Effector memory CD4-positive, alpha-beta T cell (primary cell): ENCODE measurements around the gene ZMIZ1.
"Not testable (repeated sequence)": the region's sequence is repeated elsewhere in the genome, so short reads cannot be mapped to it uniquely, and the experiment has no call there.

ENCODE experiments used
- DNase-seq, 3 donors: peaks; one replicate each; pipeline ENCODE4 v3.0.0-alpha.2; 2020
- H3K27ac ChIP-seq: 2 replicates; pipeline ENCODE4 v1.7.0; 2013; ENCODE audit warnings: mild to moderate bottlenecking, low read length, moderate library complexity; ENCODE audit not compliant: insufficient read depth, poor library complexity, severe bottlenecking
- H3K27me3 ChIP-seq: replicated peaks from 2 replicates; pipeline ENCODE4 v1.7.0; 2013; ENCODE audit warnings: mild to moderate bottlenecking, low read length; ENCODE audit not compliant: insufficient read depth, control insufficient read depth, poor library complexity, severe bottlenecking
- H3K36me3 ChIP-seq: 2 replicates; pipeline ENCODE4 v1.7.0; 2013; ENCODE audit warnings: mild to moderate bottlenecking, low read length, moderate library complexity; ENCODE audit not compliant: control insufficient read depth, insufficient read depth
- H3K4me1 ChIP-seq: 2 replicates; pipeline ENCODE4 v1.7.0; 2013; ENCODE audit warnings: low read length, mild to moderate bottlenecking; ENCODE audit not compliant: control insufficient read depth, insufficient read depth, poor library complexity, severe bottlenecking
- H3K4me3 ChIP-seq: 2 replicates; pipeline ENCODE4 v1.7.0; 2013; ENCODE audit warnings: low read length, low read depth, mild to moderate bottlenecking; ENCODE audit not compliant: insufficient read depth, poor library complexity, severe bottlenecking
- H3K9me3 ChIP-seq: 2 replicates; pipeline ENCODE4 v1.7.0; 2013; ENCODE audit warnings: mild to moderate bottlenecking, low read length, moderate library complexity; ENCODE audit not compliant: control insufficient read depth

The ZMIZ1 gene

DNA sequence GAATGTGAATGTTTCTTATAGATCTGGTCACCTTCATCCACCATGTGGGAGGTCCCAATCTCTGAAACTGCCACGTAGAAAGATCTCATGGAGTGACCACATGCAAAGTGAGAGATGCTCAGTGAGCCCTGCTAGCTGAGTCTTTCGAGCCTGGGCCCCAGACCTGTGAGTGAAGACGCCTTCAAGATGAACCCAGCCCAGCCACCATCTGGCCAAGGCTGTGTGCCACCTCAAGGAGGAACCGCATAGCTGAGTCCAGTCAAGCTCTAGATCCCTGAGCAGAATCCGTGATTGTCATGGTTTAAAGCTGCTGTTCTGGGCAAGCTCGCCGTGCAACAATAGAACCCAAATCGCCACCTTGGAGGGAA lies 258.3 kb downstream of the ZMIZ1 start:
- Histone ChIP-seq H3K27ac (no peak overlapping the region), H3K9me3 (no peaks in the 10 kb centered on the region), H3K36me3 (no peaks in the 10 kb centered on the region), H3K4me1 (peaks cover 29% of the 10 kb centered on the region), H3K27me3 (no peaks in the 10 kb centered on the region), H3K4me3 (no peak overlapping the region)
- no peak for DNase-seq

GRCh38 chr10:79328147-79328701 lies 259.5 kb downstream of the ZMIZ1 start:
- Histone ChIP-seq H3K27ac (no peak overlapping the region), H3K27me3 (no peaks in the 10 kb centered on the region), H3K4me1 (peaks cover 18% of the 10 kb centered on the region), H3K9me3 (no peaks in the 10 kb centered on the region), H3K4me3 (no peak overlapping the region), H3K36me3 (no peaks in the 10 kb centered on the region)
- DNase-seq: no peak

- Histone ChIP-seq H3K4me3 (no peak overlapping the region), H3K9me3 (no peaks in the 10 kb centered on the region), H3K36me3 (no peaks in the 10 kb centered on the region), H3K27me3 (no peaks in the 10 kb centered on the region), H3K27ac (no peak overlapping the region), H3K4me1 (peaks cover 12% of the 10 kb centered on the region)
- no peak for DNase-seq
Observed at GRCh38 chr10:79328737-79329504, 260.2 kb downstream of the ZMIZ1 start.

DNA sequence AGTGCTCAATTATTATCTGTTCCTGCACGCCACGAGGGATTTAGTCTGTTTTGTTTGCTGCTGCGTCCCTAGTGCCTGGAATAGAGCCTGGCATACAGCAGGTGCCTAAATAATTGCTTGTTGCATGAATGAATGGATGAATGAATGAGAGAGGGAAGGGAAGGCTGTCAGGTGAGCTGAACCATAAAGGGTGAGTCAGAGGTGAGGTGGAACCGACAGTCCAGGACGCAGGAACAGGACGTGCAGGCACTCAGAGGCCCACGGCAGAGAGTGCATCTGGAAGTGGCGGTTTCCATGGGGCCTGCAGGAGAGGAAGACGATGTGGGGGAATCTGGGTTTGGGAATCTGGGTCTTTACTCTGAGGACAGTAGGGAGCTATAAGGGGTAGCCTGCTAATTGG lies 260.8 kb downstream of the ZMIZ1 start:
- Histone ChIP-seq H3K36me3 (no peaks in the 10 kb centered on the region), H3K27ac (no peak overlapping the region), H3K27me3 (no peaks in the 10 kb centered on the region), H3K4me3 (no peak overlapping the region), H3K9me3 (no peaks in the 10 kb centered on the region), H3K4me1 (peaks cover 9% of the 10 kb centered on the region)
- DNase-seq: no peak

DNA sequence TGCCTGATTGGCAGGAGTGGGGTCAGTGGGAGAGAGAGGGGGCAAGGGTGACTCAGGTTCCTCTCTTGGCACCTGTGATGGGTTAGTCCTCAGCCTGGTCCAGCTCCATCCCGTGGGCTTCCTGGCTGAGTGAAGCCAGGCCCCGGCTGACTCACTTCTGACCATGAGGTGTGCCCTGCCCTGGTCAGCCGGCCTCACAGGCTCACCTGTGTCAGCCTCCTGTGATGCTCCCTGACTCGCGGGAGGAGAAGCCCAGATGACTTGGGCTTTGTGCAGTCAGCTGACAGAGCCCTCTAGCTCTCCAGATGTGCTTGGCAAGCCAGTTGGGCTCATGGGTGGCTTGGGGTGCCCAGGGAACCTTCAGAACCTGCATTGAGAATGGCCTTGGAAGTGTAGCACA lies 262.5 kb downstream of the ZMIZ1 start:
- Histone ChIP-seq H3K9me3 (no peaks in the 10 kb centered on the region), H3K36me3 (no peaks in the 10 kb centered on the region), H3K27me3 (no peaks in the 10 kb centered on the region), H3K27ac (no peak overlapping the region), H3K4me3 (no peak overlapping the region), H3K4me1 (peaks cover 9% of the 10 kb centered on the region)
- no peak for DNase-seq

DNA sequence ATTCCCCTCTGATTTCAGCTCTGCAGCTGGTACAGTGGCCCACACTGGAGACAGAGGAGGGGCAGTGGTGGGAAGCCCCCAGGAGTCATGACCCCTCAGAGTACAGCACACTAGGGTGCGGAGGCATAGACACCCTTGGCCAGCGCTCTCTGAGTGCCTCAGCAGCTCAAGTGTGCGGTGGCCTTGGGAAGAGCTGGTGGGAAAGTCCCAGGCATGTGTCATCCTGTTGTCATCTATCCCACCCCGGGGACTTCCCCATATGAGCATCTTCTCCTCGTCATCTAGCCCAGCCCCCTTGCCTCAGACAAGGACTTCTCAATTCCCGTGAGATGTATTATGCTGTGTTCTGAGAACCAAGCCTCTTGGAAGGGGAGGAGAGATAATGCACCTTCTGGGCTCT lies 262.9 kb downstream of the ZMIZ1 start:
- H3K27ac ChIP-seq: no peak overlapping the region

GRCh38 chr10:79332610-79333315 lies 264.0 kb downstream of the ZMIZ1 start:
- not testable (repeated sequence) for H3K36me3 ChIP-seq, H3K9me3 ChIP-seq, H3K27ac ChIP-seq, DNase-seq, H3K4me3 ChIP-seq, H3K4me1 ChIP-seq, H3K27me3 ChIP-seq

More for the DNA sequence above, 262.9 kb downstream of the ZMIZ1 start:
- no peaks in the 10 kb centered on the region for H3K9me3 ChIP-seq
- H3K27me3 ChIP-seq: no peaks in the 10 kb centered on the region
- H3K36me3 ChIP-seq: no peaks in the 10 kb centered on the region
- H3K4me1 ChIP-seq: peaks cover 9% of the 10 kb centered on the region
- DNase-seq: peak; percentile 61 to 67 (median 67)
- H3K4me3 ChIP-seq: no peak overlapping the region

- DNase-seq: no peak
- Histone ChIP-seq H3K4me1 (peaks cover 9% of the 10 kb centered on the region), H3K9me3 (no peaks in the 10 kb centered on the region), H3K27me3 (no peaks in the 10 kb centered on the region), H3K4me3 (no peak overlapping the region), H3K36me3 (no peaks in the 10 kb centered on the region), H3K27ac (no peak overlapping the region)
Observed at GRCh38 chr10:79333513-79333912, 264.7 kb downstream of the ZMIZ1 start.

DNA sequence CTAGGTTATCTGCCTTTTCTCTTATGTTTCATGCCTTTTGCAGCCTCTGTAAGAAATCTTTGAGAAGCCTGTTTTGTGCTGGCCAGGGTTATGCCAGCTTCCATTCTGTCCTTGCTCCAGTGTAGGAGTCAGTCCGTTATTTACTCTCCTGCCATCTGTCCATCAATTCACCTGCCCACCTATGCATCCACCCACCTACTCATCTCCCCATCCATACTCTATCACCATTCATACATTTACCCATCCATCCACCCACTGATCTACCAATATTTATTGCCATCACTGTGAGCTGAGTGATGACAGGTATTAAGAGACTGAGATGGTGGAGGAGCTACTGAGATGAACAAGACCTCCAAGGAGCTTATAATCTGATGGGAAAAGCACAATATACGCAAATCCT lies 265.8 kb downstream of the ZMIZ1 start:
- DNase-seq: no peak
- Histone ChIP-seq H3K4me3 (no peak overlapping the region), H3K9me3 (no peaks in the 10 kb centered on the region), H3K36me3 (no peaks in the 10 kb centered on the region), H3K4me1 (peaks cover 9% of the 10 kb centered on the region), H3K27me3 (no peaks in the 10 kb centered on the region), H3K27ac (no peak overlapping the region)

DNA sequence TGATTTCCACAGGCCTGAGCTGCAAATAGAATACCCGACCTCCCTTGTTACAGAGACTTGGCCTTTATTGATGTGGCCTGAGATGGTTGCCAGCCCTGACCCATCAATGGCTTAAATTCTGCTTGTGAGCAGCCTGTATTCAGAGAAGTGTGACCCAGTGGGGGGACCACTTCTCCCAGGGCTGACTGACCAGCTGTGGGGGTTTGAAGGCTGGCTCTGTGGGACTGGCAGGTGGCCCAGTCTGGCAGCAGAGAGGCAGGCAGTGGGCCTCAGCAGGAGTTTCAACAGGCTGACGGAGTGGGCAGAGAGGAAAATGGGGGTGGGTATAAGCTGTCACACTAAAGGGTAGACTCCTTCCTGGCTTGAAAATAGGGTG lies 266.3 kb downstream of the ZMIZ1 start:
- H3K27ac ChIP-seq: no peak overlapping the region
- no peak for DNase-seq
- no peaks in the 10 kb centered on the region for H3K9me3 ChIP-seq
- no peaks in the 10 kb centered on the region for H3K27me3 ChIP-seq
- no peak overlapping the region for H3K4me3 ChIP-seq
- H3K36me3 ChIP-seq: no peaks in the 10 kb centered on the region
- H3K4me1 ChIP-seq: peaks cover 9% of the 10 kb centered on the region
